HepG2 (cell line): ENCODE data around the gene CREM. TPM values are rescaled to one million over a fixed set of nuclear protein-coding genes. Genes with fewer than 3 reads are reported as not detected.
A peak's percentile ranks its signal among the peaks of the same experiment; 100 is the strongest.

ENCODE experiments used
- FOXM1 ChIP-seq: sonication (generic); formaldehyde crosslinking; IDR thresholded peaks from 2 replicates; pipeline ENCODE4 v1.5.0; 2020; ENCODE audit warnings: missing genetic modification reagents
- HMGXB4 ChIP-seq, 2 experiments: sonication (generic) in 1 of 2; formaldehyde crosslinking in 1 of 2; IDR thresholded peaks; 2 replicates each; pipeline versions ENCODE4 v1.4.0 to v1.6.1; 2018 to 2020; ENCODE audit warnings: missing genetic modification reagents in 2 of 2, borderline replicate concordance in 1 of 2, low read depth in 1 of 2, mild to moderate bottlenecking in 1 of 2, missing biosample characterization in 1 of 2
- MYC ChIP-seq: sonication (generic); formaldehyde crosslinking; IDR thresholded peaks from 2 replicates; pipeline ENCODE4 v1.9.0; 2021; ENCODE audit warnings: missing genetic modification reagents, borderline replicate concordance
- NONO ChIP-seq, 2 experiments: fragments of 450-650 bp in 1 of 2; sonication (generic) in 1 of 2; formaldehyde crosslinking in 1 of 2; IDR thresholded peaks in 1 of 2; conservative IDR thresholded peaks in 1 of 2; 2 replicates each; pipeline versions ENCODE4 v1.6.1 to v1.8.0; 2017 to 2022; ENCODE audit warnings: mild to moderate bottlenecking in 1 of 2, missing genetic modification reagents in 1 of 2, moderate library complexity in 1 of 2
- REPIN1 ChIP-seq: sonication (generic); formaldehyde crosslinking; IDR thresholded peaks from 2 replicates; pipeline ENCODE4 v1.8.0; 2022; ENCODE audit warnings: missing genetic modification reagents, low read depth, mild to moderate bottlenecking, borderline replicate concordance
- SAP130 ChIP-seq: IDR thresholded peaks from 2 replicates; pipeline ENCODE4 v1.6.1; 2016; ENCODE audit warnings: low read depth
- ZNF136 ChIP-seq: sonication (generic); formaldehyde crosslinking; IDR thresholded peaks from 2 replicates; pipeline ENCODE4 v1.8.1; 2022; ENCODE audit warnings: low read depth, mild to moderate bottlenecking, moderate library complexity, missing genetic modification reagents
- ZNF589 ChIP-seq: sonication (generic); formaldehyde crosslinking; conservative IDR thresholded peaks from 2 replicates; pipeline ENCODE4 v1.8.0; 2022; ENCODE audit warnings: mild to moderate bottlenecking, moderate library complexity, missing genetic modification reagents
- polyA plus RNA-seq, 8 experiments: library from polyadenylated mRNA; depleted of rRNA in 3 of 8; stranded (reverse) in 7 of 8; unstranded in 1 of 8; fragments of >200 nt; fragmentation: Illumina TruSeq in 4 of 8; extraction: Trizol in 4 of 8; gene quantifications; 2 replicates each; pipeline versions ENCODE4 v1.2.1 to v1.2.3, GENCODE V29; 2011 to 2016; ENCODE audit warnings: low read depth in 4 of 8, missing spikeins in 1 of 8, mixed read lengths in 1 of 8; ENCODE audit not compliant: insufficient read depth in 1 of 8
- total RNA-seq, 5 experiments: library from RNA; depleted of rRNA; stranded (reverse); fragments of >200 nt; fragmentation: Illumina TruSeq; extraction: Trizol; gene quantifications; 2 replicates each; pipeline ENCODE4 v1.2.3, GENCODE V29; 2016; ENCODE audit warnings: low read depth in 1 of 5
- TF ChIP-seq, protein P1 (sequence below), 2 experiments: sonication (generic) in 1 of 2; formaldehyde crosslinking in 1 of 2; IDR thresholded peaks; 2 replicates each; pipeline versions ENCODE4 v1.4.0 to v1.6.1; 2016 to 2020; ENCODE audit warnings: borderline replicate concordance in 1 of 2, low read depth in 1 of 2, mild to moderate bottlenecking in 1 of 2, missing genetic modification reagents in 1 of 2
- TF ChIP-seq, protein P2 (sequence below): sonication (generic); formaldehyde crosslinking; IDR thresholded peaks from 2 replicates; pipeline ENCODE4 v1.5.0; 2020; ENCODE audit warnings: mild to moderate bottlenecking, missing genetic modification reagents, borderline replicate concordance
- TF ChIP-seq, protein P3 (sequence below): sonication (generic); formaldehyde crosslinking; IDR thresholded peaks from 2 replicates; pipeline ENCODE4 v1.4.0; 2020; ENCODE audit warnings: missing genetic modification reagents, mild to moderate bottlenecking, borderline replicate concordance

CREM gene
- total and polyA plus RNA-seq, 2 of the 13 experiments (the other 11 are each of a cell fraction or from before 2014, with no cell fraction given): 21.3 to 25.4 TPM

- TF ChIP-seq, protein P1, sequence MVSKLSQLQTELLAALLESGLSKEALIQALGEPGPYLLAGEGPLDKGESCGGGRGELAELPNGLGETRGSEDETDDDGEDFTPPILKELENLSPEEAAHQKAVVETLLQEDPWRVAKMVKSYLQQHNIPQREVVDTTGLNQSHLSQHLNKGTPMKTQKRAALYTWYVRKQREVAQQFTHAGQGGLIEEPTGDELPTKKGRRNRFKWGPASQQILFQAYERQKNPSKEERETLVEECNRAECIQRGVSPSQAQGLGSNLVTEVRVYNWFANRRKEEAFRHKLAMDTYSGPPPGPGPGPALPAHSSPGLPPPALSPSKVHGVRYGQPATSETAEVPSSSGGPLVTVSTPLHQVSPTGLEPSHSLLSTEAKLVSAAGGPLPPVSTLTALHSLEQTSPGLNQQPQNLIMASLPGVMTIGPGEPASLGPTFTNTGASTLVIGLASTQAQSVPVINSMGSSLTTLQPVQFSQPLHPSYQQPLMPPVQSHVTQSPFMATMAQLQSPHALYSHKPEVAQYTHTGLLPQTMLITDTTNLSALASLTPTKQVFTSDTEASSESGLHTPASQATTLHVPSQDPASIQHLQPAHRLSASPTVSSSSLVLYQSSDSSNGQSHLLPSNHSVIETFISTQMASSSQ (IDR thresholded peaks at IDR 0.05; ENCODE audit: low read depth): no peak
- TF ChIP-seq, protein P1 (CRISPR knock-in tag; IDR thresholded peaks at IDR 0.05; ENCODE audit: borderline replicate concordance): no peak
- TF ChIP-seq HMGXB4 (CRISPR knock-in tag; IDR thresholded peaks at IDR 0.05; ENCODE audit: borderline replicate concordance in 1 of 2, low read depth in 1 of 2): no peak
- no peak for TF ChIP-seq ZNF589
- TF ChIP-seq SAP130 (CRISPR knock-in tag): peak; percentile 13; the same call in 1 of the 2 replicates
- TF ChIP-seq, protein P2, sequence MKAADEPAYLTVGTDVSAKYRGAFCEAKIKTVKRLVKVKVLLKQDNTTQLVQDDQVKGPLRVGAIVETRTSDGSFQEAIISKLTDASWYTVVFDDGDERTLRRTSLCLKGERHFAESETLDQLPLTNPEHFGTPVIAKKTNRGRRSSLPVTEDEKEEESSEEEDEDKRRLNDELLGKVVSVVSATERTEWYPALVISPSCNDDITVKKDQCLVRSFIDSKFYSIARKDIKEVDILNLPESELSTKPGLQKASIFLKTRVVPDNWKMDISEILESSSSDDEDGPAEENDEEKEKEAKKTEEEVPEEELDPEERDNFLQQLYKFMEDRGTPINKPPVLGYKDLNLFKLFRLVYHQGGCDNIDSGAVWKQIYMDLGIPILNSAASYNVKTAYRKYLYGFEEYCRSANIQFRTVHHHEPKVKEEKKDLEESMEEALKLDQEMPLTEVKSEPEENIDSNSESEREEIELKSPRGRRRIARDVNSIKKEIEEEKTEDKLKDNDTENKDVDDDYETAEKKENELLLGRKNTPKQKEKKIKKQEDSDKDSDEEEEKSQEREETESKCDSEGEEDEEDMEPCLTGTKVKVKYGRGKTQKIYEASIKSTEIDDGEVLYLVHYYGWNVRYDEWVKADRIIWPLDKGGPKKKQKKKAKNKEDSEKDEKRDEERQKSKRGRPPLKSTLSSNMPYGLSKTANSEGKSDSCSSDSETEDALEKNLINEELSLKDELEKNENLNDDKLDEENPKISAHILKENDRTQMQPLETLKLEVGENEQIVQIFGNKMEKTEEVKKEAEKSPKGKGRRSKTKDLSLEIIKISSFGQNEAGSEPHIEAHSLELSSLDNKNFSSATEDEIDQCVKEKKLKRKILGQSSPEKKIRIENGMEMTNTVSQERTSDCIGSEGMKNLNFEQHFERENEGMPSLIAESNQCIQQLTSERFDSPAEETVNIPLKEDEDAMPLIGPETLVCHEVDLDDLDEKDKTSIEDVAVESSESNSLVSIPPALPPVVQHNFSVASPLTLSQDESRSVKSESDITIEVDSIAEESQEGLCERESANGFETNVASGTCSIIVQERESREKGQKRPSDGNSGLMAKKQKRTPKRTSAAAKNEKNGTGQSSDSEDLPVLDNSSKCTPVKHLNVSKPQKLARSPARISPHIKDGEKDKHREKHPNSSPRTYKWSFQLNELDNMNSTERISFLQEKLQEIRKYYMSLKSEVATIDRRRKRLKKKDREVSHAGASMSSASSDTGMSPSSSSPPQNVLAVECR (CRISPR knock-in tag): no peak
- no peak for TF ChIP-seq NONO (IDR thresholded peaks at IDR 0.05)
- TF ChIP-seq NONO (CRISPR knock-in tag; conservative IDR thresholded peaks at IDR 0.05): no peak
- TF ChIP-seq MYC (CRISPR knock-in tag): no peak
- TF ChIP-seq, protein P3, sequence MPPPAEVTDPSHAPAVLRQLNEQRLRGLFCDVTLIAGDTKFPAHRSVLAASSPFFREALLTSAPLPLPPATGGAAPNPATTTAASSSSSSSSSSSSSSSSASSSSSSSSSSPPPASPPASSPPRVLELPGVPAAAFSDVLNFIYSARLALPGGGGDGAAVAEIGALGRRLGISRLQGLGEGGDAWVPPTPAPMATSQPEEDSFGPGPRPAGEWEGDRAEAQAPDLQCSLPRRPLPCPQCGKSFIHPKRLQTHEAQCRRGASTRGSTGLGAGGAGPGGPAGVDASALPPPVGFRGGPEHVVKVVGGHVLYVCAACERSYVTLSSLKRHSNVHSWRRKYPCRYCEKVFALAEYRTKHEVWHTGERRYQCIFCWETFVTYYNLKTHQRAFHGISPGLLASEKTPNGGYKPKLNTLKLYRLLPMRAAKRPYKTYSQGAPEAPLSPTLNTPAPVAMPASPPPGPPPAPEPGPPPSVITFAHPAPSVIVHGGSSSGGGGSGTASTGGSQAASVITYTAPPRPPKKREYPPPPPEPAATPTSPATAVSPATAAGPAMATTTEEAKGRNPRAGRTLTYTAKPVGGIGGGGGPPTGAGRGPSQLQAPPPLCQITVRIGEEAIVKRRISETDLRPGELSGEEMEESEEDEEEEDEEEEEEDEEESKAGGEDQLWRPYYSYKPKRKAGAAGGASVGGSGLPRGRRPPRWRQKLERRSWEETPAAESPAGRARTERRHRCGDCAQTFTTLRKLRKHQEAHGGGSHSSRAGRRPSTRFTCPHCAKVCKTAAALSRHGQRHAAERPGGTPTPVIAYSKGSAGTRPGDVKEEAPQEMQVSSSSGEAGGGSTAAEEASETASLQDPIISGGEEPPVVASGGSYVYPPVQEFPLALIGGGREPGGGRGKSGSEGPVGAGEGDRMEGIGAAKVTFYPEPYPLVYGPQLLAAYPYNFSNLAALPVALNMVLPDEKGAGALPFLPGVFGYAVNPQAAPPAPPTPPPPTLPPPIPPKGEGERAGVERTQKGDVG (CRISPR knock-in tag): no peak
- no peak for TF ChIP-seq FOXM1 (CRISPR knock-in tag)
- no peak for TF ChIP-seq REPIN1 (CRISPR knock-in tag)
- no peak for TF ChIP-seq ZNF136 (CRISPR knock-in tag)
These were observed 93.5 kb downstream of the CREM start (continued) for GRCh38 chr10:35219891-35220890.
